IMR-90 (cell line): Measurements from ENCODE around the gene SIAH3. TPM values are rescaled to one million over a fixed set of nuclear protein-coding genes. Genes with fewer than 3 reads are reported as not detected.

Source experiments
- ATAC-seq: fragments of 200-7000 bp; cut with Tn5 transposase; 2 replicates; pipeline ENCODE4 v1.9.1; 2020; ENCODE audit warnings: low read depth, mild to moderate bottlenecking, moderate library complexity
- BruUV-seq: library from RNA; stranded (reverse); fragments of 400-500 nt; replicated peaks from 2 replicates; lab custom pipeline; 2021; lab: Mats Ljungman, UMichigan
- CTCF ChIA-PET: fragments of 300-600 bp; formaldehyde crosslinking; extraction: SDS; loops from one replicate; lab custom pipeline; 2021; ENCODE audit warnings: antibody characterized with exemption; lab: Yijun Ruan, JAX
- POLR2A ChIA-PET: fragments of 300-600 bp; sonication (Branson Sonifier 250); formaldehyde crosslinking; loops from one replicate; lab custom pipeline; 2022; ENCODE audit warnings: antibody characterized with exemption; ENCODE audit not compliant: unreplicated experiment; lab: Charles Lee
- DNase-seq: peaks from one replicate; pipeline ENCODE4 v3.0.0; 2013
- H2AFZ ChIP-seq: replicated peaks from 2 replicates; pipeline ENCODE3; 2013; ENCODE audit warnings: low read length, mild to moderate bottlenecking; ENCODE audit not compliant: poor library complexity
- H2AK5ac ChIP-seq: 2 replicates; pipeline ENCODE4 v1.6.1; 2013; ENCODE audit warnings: low read depth, low read length, inconsistent platforms
- H2AK9ac ChIP-seq: replicated peaks from 2 replicates; pipeline ENCODE3; 2013; ENCODE audit warnings: mild to moderate bottlenecking, low read depth, low read length, moderate library complexity; ENCODE audit not compliant: poor library complexity
- H2BK120ac ChIP-seq: 2 replicates; pipeline ENCODE4 v1.6.1; 2013; ENCODE audit warnings: low read depth, low read length, inconsistent platforms
- H2BK15ac ChIP-seq: 3 replicates; pipeline ENCODE4 v1.6.1; 2013; ENCODE audit warnings: low read depth, low read length, inconsistent platforms
- H2BK20ac ChIP-seq: 2 replicates; pipeline ENCODE4 v1.6.1; 2013; ENCODE audit warnings: low read depth, mild to moderate bottlenecking, inconsistent platforms, low read length, moderate library complexity
- H2BK5ac ChIP-seq: 2 replicates; pipeline ENCODE4 v1.6.1; 2013; ENCODE audit warnings: mild to moderate bottlenecking, low read depth, low read length, inconsistent platforms; ENCODE audit not compliant: poor library complexity, severe bottlenecking
- H3K14ac ChIP-seq: replicated peaks from 2 replicates; pipeline ENCODE4 v1.6.1; 2013; ENCODE audit warnings: low read depth, low read length, inconsistent platforms
- H3K18ac ChIP-seq: 2 replicates; pipeline ENCODE4 v1.6.1; 2013; ENCODE audit warnings: low read depth, low read length, control low read depth
- H3K23ac ChIP-seq: 2 replicates; pipeline ENCODE4 v1.6.1; 2013; ENCODE audit warnings: low read depth, low read length, inconsistent platforms
- H3K27ac ChIP-seq: 2 replicates; pipeline ENCODE4 v1.5.1; 2013; ENCODE audit warnings: mild to moderate bottlenecking, control low read depth, low read length; ENCODE audit not compliant: insufficient read depth
- H3K27me3 ChIP-seq: 2 replicates; pipeline ENCODE4 v1.6.1; 2013; ENCODE audit warnings: low read length; ENCODE audit not compliant: control insufficient read depth, insufficient read depth
- H3K36me3 ChIP-seq: 2 replicates; pipeline ENCODE4 v1.6.1; 2013; ENCODE audit warnings: low read length, mixed read lengths; ENCODE audit not compliant: control insufficient read depth, insufficient read depth
- H3K4ac ChIP-seq: 2 replicates; pipeline ENCODE4 v1.6.1; 2013; ENCODE audit warnings: low read depth, low read length, inconsistent platforms
- H3K4me1 ChIP-seq: 2 replicates; pipeline ENCODE4 v1.6.1; 2013; ENCODE audit warnings: low read length, mixed read lengths; ENCODE audit not compliant: control insufficient read depth, insufficient read depth
- H3K4me2 ChIP-seq: 2 replicates; pipeline ENCODE4 v1.6.1; 2013; ENCODE audit warnings: low read depth, mild to moderate bottlenecking, control low read depth, low read length, moderate library complexity
- H3K4me3 ChIP-seq: 2 replicates; pipeline ENCODE4 v1.5.1; 2013; ENCODE audit warnings: low read depth, mild to moderate bottlenecking, control low read depth, low read length, moderate library complexity; ENCODE audit not compliant: insufficient read depth
- H3K56ac ChIP-seq: 2 replicates; pipeline ENCODE4 v1.6.1; 2013; ENCODE audit warnings: low read length, inconsistent platforms; ENCODE audit not compliant: insufficient read depth; ENCODE audit errors: extremely low read depth
- H3K79me1 ChIP-seq, 2 experiments: 2 replicates each; pipeline ENCODE4 v1.6.1; 2013; ENCODE audit warnings: low read length in 2 of 2, inconsistent platforms in 1 of 2, low read depth in 1 of 2
- H3K9ac ChIP-seq: 2 replicates; pipeline ENCODE4 v1.6.1; 2013; ENCODE audit warnings: low read depth, low read length, control low read depth
- H3K9me1 ChIP-seq: 2 replicates; pipeline ENCODE4 v1.6.1; 2013; ENCODE audit warnings: low read length, inconsistent platforms; ENCODE audit not compliant: insufficient read depth
- H3K9me3 ChIP-seq: 2 replicates; pipeline ENCODE4 v1.6.1; 2013; ENCODE audit warnings: low read length; ENCODE audit not compliant: control insufficient read depth, insufficient read depth
- H4K20me1 ChIP-seq: 2 replicates; pipeline ENCODE4 v1.6.1; 2013; ENCODE audit warnings: low read length, inconsistent platforms; ENCODE audit not compliant: insufficient read depth
- H4K5ac ChIP-seq: 2 replicates; pipeline ENCODE4 v1.6.1; 2013; ENCODE audit warnings: mild to moderate bottlenecking, low read depth, low read length, control low read depth
- H4K8ac ChIP-seq, 2 experiments: 2 replicates each; pipeline ENCODE4 v1.6.1; 2013; ENCODE audit warnings: low read depth in 2 of 2, low read length in 2 of 2, control low read depth in 1 of 2, inconsistent platforms in 1 of 2
- H4K91ac ChIP-seq: 2 replicates; pipeline ENCODE4 v1.6.1; 2013; ENCODE audit warnings: low read depth, low read length, inconsistent platforms; ENCODE audit not compliant: insufficient read depth
- BHLHE40 ChIP-seq: fragments of 150-350 bp; IDR thresholded peaks from 2 replicates; pipeline ENCODE4 v1.6.1; 2016; ENCODE audit warnings: mild to moderate bottlenecking, low read depth, low read length
- CEBPB ChIP-seq: IDR thresholded peaks from 2 replicates; pipeline ENCODE4 v1.6.1; 2012; ENCODE audit warnings: low read depth, low read length, improper control_type of control experiment
- CHD1 ChIP-seq: IDR thresholded peaks from 2 replicates; pipeline ENCODE4 v1.6.1; 2012; ENCODE audit warnings: low read depth, low read length, improper control_type of control experiment
- CTCF ChIP-seq: conservative IDR thresholded peaks from 2 replicates; pipeline ENCODE4 v1.5.1; 2012; ENCODE audit warnings: mild to moderate bottlenecking, low read depth, low read length, improper control_type of control experiment
- FOS ChIP-seq: fragments of 150-350 bp; IDR thresholded peaks from 2 replicates; pipeline ENCODE4 v1.6.1; 2016; ENCODE audit warnings: low read depth, low read length
- MAFK ChIP-seq: IDR thresholded peaks from 2 replicates; pipeline ENCODE4 v1.6.1; 2012; ENCODE audit warnings: low read depth, low read length, improper control_type of control experiment
- MAZ ChIP-seq: IDR thresholded peaks from 2 replicates; pipeline ENCODE4 v1.6.1; 2012; ENCODE audit warnings: low read depth, mild to moderate bottlenecking, low read length, improper control_type of control experiment, moderate library complexity, borderline replicate concordance
- MXI1 ChIP-seq: IDR thresholded peaks from 2 replicates; pipeline ENCODE4 v1.6.1; 2012; ENCODE audit warnings: low read depth, mild to moderate bottlenecking, low read length, moderate library complexity, borderline replicate concordance
- NFE2L2 ChIP-seq: fragments of 150-350 bp; IDR thresholded peaks from 2 replicates; pipeline ENCODE4 v1.6.1; 2016; ENCODE audit warnings: low read depth, mild to moderate bottlenecking, low read length
- POLR2A ChIP-seq: IDR thresholded peaks from 2 replicates; pipeline ENCODE4 v1.6.1; 2012; ENCODE audit warnings: mild to moderate bottlenecking, low read depth, low read length
- RAD21 ChIP-seq: IDR thresholded peaks from 2 replicates; pipeline ENCODE4 v1.6.1; 2012; ENCODE audit warnings: low read length, improper control_type of control experiment
- RCOR1 ChIP-seq: IDR thresholded peaks from 2 replicates; pipeline ENCODE4 v1.6.1; 2012; ENCODE audit warnings: mild to moderate bottlenecking, low read length, improper control_type of control experiment; ENCODE audit not compliant: insufficient replicate concordance
- RFX5 ChIP-seq: IDR thresholded peaks from 2 replicates; pipeline ENCODE4 v1.8.0; 2012; ENCODE audit warnings: low read depth, mild to moderate bottlenecking, low read length, moderate library complexity
- SMC3 ChIP-seq: fragments of 150-350 bp; IDR thresholded peaks from 2 replicates; pipeline ENCODE4 v1.6.1; 2016; ENCODE audit warnings: low read depth, mild to moderate bottlenecking, antibody characterized with exemption, low read length, moderate library complexity
- USF2 ChIP-seq: fragments of 150-350 bp; IDR thresholded peaks from 2 replicates; pipeline ENCODE4 v1.6.1; 2017; ENCODE audit warnings: mild to moderate bottlenecking, antibody characterized with exemption, low read length, low read depth
- WGBS, 2 experiments: methylation state at CpG; one replicate each; pipeline versions ENCODE4 v1.1.5 to v1.1.7; 2013; ENCODE audit warnings: missing lambda C conversion rate in 2 of 2; ENCODE audit not compliant: insufficient read length in 1 of 2; ENCODE audit errors: extremely low coverage in 2 of 2; 5-methylcytosine and 5-hydroxymethylcytosine counted together
- dilution Hi-C: fragments of 300-500 bp; cut with HindIII; formaldehyde crosslinking; loops from one replicate; pipeline ENCODE4 v1.14.3; 2018; ENCODE audit warnings: low sequenced_read_pairs; ENCODE audit not compliant: unreplicated experiment
- in situ Hi-C: fragments of 300-500 bp; cut with MboI; formaldehyde crosslinking; loops from 3 replicates; pipeline ENCODE4 v1.14.3; 2019; ENCODE audit warnings: low sequenced_read_pairs, inconsistent platforms, mixed read lengths
- intact Hi-C: fragments of 100-400 bp; cut with micrococcal nuclease; formaldehyde crosslinking; loops from 2 replicates; pipeline ENCODE4 v1.10.0; 2022
- polyA plus RNA-seq, 3 experiments: library from polyadenylated mRNA; depleted of rRNA; stranded (reverse); fragments of >200 nt; gene quantifications; 2 replicates each; pipeline ENCODE4 v1.2.3, GENCODE V29; 2012; ENCODE audit warnings: low replicate concordance in 1 of 3
- total RNA-seq: library from RNA; depleted of rRNA; stranded (reverse); fragments of >200 nt; gene quantifications from 2 replicates; pipeline ENCODE4 v1.2.3, GENCODE V29; 2012
- TF ChIP-seq, protein P1 (sequence below): fragments of 150-350 bp; IDR thresholded peaks from 2 replicates; pipeline ENCODE4 v1.6.1; 2016; ENCODE audit warnings: low read depth, mild to moderate bottlenecking, low read length, moderate library complexity, borderline replicate concordance

SIAH3 gene
- total and polyA plus RNA-seq, 2 of the 4 experiments (the other 2 are of a cell fraction), result under 0.01 TPM; not detected in 1

GRCh38 chr13:45833663-45834375, 17.7 kb downstream of the SIAH3 start:
- ChIA-PET POLR2A (no interaction called here), CTCF (interaction anchor here (0.7 kb wide), 1 partner anchor 292 kb away, joined by 3 read pairs; no protein-coding TSS in a partner anchor)
- WGBS, 2 experiments, result no CpG with 5 or more reads among the region's 5 CpGs
- in situ Hi-C loops (no loop called here), intact Hi-C loops (no loop called here), dilution Hi-C loops (no loop called here)
- Histone ChIP-seq H3K36me3 (no peaks in the 10 kb centered on the region), H2AFZ (no peak overlapping the region), H4K20me1 (no peaks in the 10 kb centered on the region), H3K14ac (no peak overlapping the region), H2BK20ac (no peak overlapping the region), H3K9me3 (no peaks in the 10 kb centered on the region), H3K27ac (no peak overlapping the region), H3K9me1 (no peaks in the 10 kb centered on the region), H3K4me2 (no peak overlapping the region), H2BK5ac (no peak overlapping the region), H4K8ac (no peak overlapping the region), H2AK5ac (no peak overlapping the region), H3K9ac (no peak overlapping the region), H4K5ac (no peak overlapping the region), H3K4me3 (no peak overlapping the region), H3K18ac (no peak overlapping the region), H2BK15ac (no peak overlapping the region), H3K4ac (no peak overlapping the region), H4K91ac (no peak overlapping the region), H3K23ac (no peak overlapping the region), H3K27me3 (peaks cover 3% of the 10 kb centered on the region), H3K4me1 (no peaks in the 10 kb centered on the region), H3K56ac (no peak overlapping the region), H2BK120ac (no peak overlapping the region), H3K79me1 (no peaks in the 10 kb centered on the region), H2AK9ac (no peak overlapping the region)
- DNase-seq (peak; percentile 7), ATAC-seq (no peak)
- TF ChIP-seq RAD21 (no peak), RCOR1 (no peak), USF2 (no peak), CEBPB (no peak), SMC3 (no peak), BHLHE40 (no peak), MAZ (no peak), POLR2A (no peak), MAFK (no peak), CHD1 (no peak), MXI1 (no peak), CTCF (no peak), FOS (no peak), RFX5 (no peak), NFE2L2 (no peak)
- TF ChIP-seq, protein P1, sequence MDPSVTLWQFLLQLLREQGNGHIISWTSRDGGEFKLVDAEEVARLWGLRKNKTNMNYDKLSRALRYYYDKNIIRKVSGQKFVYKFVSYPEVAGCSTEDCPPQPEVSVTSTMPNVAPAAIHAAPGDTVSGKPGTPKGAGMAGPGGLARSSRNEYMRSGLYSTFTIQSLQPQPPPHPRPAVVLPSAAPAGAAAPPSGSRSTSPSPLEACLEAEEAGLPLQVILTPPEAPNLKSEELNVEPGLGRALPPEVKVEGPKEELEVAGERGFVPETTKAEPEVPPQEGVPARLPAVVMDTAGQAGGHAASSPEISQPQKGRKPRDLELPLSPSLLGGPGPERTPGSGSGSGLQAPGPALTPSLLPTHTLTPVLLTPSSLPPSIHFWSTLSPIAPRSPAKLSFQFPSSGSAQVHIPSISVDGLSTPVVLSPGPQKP, result no peak
- BruUV-seq, result no TSS peak
